PC-3 (cell line): Measurements from ENCODE around the gene PPP4R4. TPM values are rescaled to one million over a fixed set of nuclear protein-coding genes. Genes with fewer than 3 reads are reported as not detected.

ENCODE experiments used
- ATAC-seq: fragments of 200-7000 bp; cut with Tn5 transposase; 2 replicates; pipeline ENCODE4 v1.9.1; 2020; ENCODE audit warnings: mild to moderate bottlenecking, moderate library complexity
- BruUV-seq: library from RNA; stranded (reverse); fragments of 400-500 nt; replicated peaks from 2 replicates; lab custom pipeline; 2021; lab: Mats Ljungman, UMichigan
- CTCF ChIA-PET: fragments of 300-600 bp; sonication (Branson Sonifier 250); formaldehyde crosslinking; loops from one replicate; lab custom pipeline; 2022; ENCODE audit warnings: antibody characterized with exemption; lab: Charles Lee
- POLR2A ChIA-PET: fragments of 300-600 bp; sonication (Branson Sonifier 250); formaldehyde crosslinking; loops from one replicate; lab custom pipeline; 2022; ENCODE audit warnings: antibody characterized with exemption; ENCODE audit not compliant: unreplicated experiment; lab: Charles Lee
- DNase-seq: peaks from one replicate; pipeline ENCODE4 v3.0.0-alpha.2; 2015
- H2AFZ ChIP-seq: fragments of 300-600 bp; sonication (generic); 2 replicates; pipeline ENCODE4 v1.6.0; 2016; ENCODE audit warnings: antibody characterized with exemption, low read length
- H3F3A ChIP-seq: fragments of 300-600 bp; sonication (generic); one replicate; pipeline ENCODE4 v1.6.0; 2017; ENCODE audit warnings: antibody characterized with exemption, low read length, control low read depth, mild to moderate bottlenecking; ENCODE audit not compliant: unreplicated experiment
- H3K27ac ChIP-seq: fragments of 300-600 bp; sonication (generic); 2 replicates; pipeline ENCODE4 v1.5.1; 2016; ENCODE audit warnings: mild to moderate bottlenecking, low read length
- H3K27me3 ChIP-seq: fragments of 300-600 bp; sonication (generic); 2 replicates; pipeline ENCODE4 v1.6.1; 2016; ENCODE audit warnings: low read length, mixed read lengths
- H3K36me3 ChIP-seq: fragments of 300-600 bp; sonication (generic); 2 replicates; pipeline ENCODE4 v1.6.1; 2016; ENCODE audit warnings: low read depth, mixed run types, low read length, mixed read lengths
- H3K4me1 ChIP-seq: fragments of 300-600 bp; sonication (generic); 2 replicates; pipeline ENCODE4 v1.5.1; 2016; ENCODE audit warnings: low read length; ENCODE audit not compliant: insufficient read depth
- H3K4me2 ChIP-seq: fragments of 300-600 bp; sonication (generic); 2 replicates; pipeline ENCODE4 v1.6.0; 2016; ENCODE audit warnings: low read length
- H3K4me3 ChIP-seq: fragments of 300-600 bp; sonication (generic); 2 replicates; pipeline ENCODE4 v1.5.1; 2016; ENCODE audit warnings: mild to moderate bottlenecking, low read length, mixed read lengths
- H3K79me2 ChIP-seq: fragments of 300-600 bp; sonication (generic); 2 replicates; pipeline ENCODE4 v1.6.1; 2017; ENCODE audit warnings: low read length, mixed read lengths
- H3K9ac ChIP-seq: fragments of 300-600 bp; sonication (generic); 2 replicates; pipeline ENCODE4 v1.6.0; 2016; ENCODE audit warnings: mild to moderate bottlenecking, low read length
- H3K9me2 ChIP-seq: fragments of 300-600 bp; sonication (generic); replicated peaks from 2 replicates; pipeline ENCODE4 v1.6.1; 2016; ENCODE audit warnings: mixed run types, low read length, mixed read lengths
- H3K9me3 ChIP-seq: fragments of 300-600 bp; sonication (generic); 2 replicates; pipeline ENCODE4 v1.6.1; 2016; ENCODE audit warnings: low read length, mixed read lengths
- H4K20me1 ChIP-seq: fragments of 300-600 bp; sonication (generic); 2 replicates; pipeline ENCODE4 v1.6.1; 2016; ENCODE audit warnings: low read length, mixed read lengths
- CTCF ChIP-seq: fragments of 300-600 bp; sonication (generic); conservative IDR thresholded peaks from 2 replicates; pipeline ENCODE4 v1.5.1; 2017; ENCODE audit warnings: antibody characterized with exemption, low read depth, mild to moderate bottlenecking, low read length
- EZH2 ChIP-seq: fragments of 300-600 bp; sonication (generic); IDR thresholded peaks from one replicate; pipeline ENCODE4 v1.6.1; 2017; ENCODE audit warnings: antibody characterized with exemption, mild to moderate bottlenecking, low read length; ENCODE audit not compliant: unreplicated experiment
- EZH2phosphoT487 ChIP-seq: fragments of 300-600 bp; sonication (generic); IDR thresholded peaks from 2 replicates; pipeline ENCODE4 v1.6.1; 2018; ENCODE audit warnings: mild to moderate bottlenecking, antibody characterized with exemption, low read length, borderline replicate concordance
- intact Hi-C: fragments of 100-400 bp; cut with micrococcal nuclease; formaldehyde crosslinking; loops from 2 replicates; pipeline ENCODE4 v1.9.0; 2023
- total RNA-seq: library from RNA; depleted of rRNA; stranded (reverse); fragments of >200 nt; gene quantifications from 2 replicates; pipeline ENCODE4 v1.2.3, GENCODE V29; 2014

The PPP4R4 gene
- total RNA-seq, 1 experiment from 2014 or later: 0.11 TPM

GRCh38 chr14:94143239-94143638 lies 30.9 kb upstream of the PPP4R4 start:
- TF ChIP-seq EZH2: no peak
- peak; percentile 56 for TF ChIP-seq CTCF
- no peak for TF ChIP-seq EZH2phosphoT487
- peak; percentile 56; the same call in 1 of the 2 replicates for ATAC-seq
- Histone ChIP-seq H3K9me2 (no peaks in the 10 kb centered on the region), H3F3A (no peaks in the 10 kb centered on the region), H3K4me2 (no peak overlapping the region), H3K79me2 (no peaks in the 10 kb centered on the region), H3K4me3 (no peak overlapping the region), H3K27ac (no peak overlapping the region), H3K4me1 (no peaks in the 10 kb centered on the region), H3K27me3 (0 out of 2 replicates have a peak, but pooled peaks cover 4% of the 10 kb centered on the region), H4K20me1 (no peaks in the 10 kb centered on the region), H2AFZ (no peak overlapping the region), H3K36me3 (no peaks in the 10 kb centered on the region), H3K9me3 (no peaks in the 10 kb centered on the region), H3K9ac (no peak overlapping the region)
- CTCF ChIA-PET: interaction anchor here (0.6 to 0.9 kb wide), 2 partner anchors 11 to 108 kb away, joined by 3 read pairs; no protein-coding TSS in a partner anchor
- BruUV-seq: no TSS peak
- POLR2A ChIA-PET: no interaction called here
- peak; percentile 27 for DNase-seq
- intact Hi-C loops: no loop called here

- Histone ChIP-seq H3K36me3 (no peaks in the 10 kb centered on the region), H3F3A (no peaks in the 10 kb centered on the region), H4K20me1 (no peaks in the 10 kb centered on the region), H3K9ac (no peak overlapping the region), H3K4me1 (no peaks in the 10 kb centered on the region), H3K27me3 (no peaks in the 10 kb centered on the region), H3K27ac (no peak overlapping the region), H3K4me3 (no peak overlapping the region), H3K9me2 (no peaks in the 10 kb centered on the region), H3K9me3 (no peaks in the 10 kb centered on the region), H3K4me2 (no peak overlapping the region), H2AFZ (no peak overlapping the region), H3K79me2 (no peaks in the 10 kb centered on the region)
- intact Hi-C loops: no loop called here
- ChIA-PET POLR2A (no interaction called here), CTCF (interaction anchor here (0.6 kb wide), 1 partner anchor 108 kb away, joined by 3 read pairs; no protein-coding TSS in a partner anchor)
- TF ChIP-seq EZH2phosphoT487: no peak
- TF ChIP-seq EZH2: no peak
- TF ChIP-seq CTCF: no peak
- ATAC-seq (no peak), DNase-seq (no peak)
- no TSS peak for BruUV-seq
These were observed 30.4 kb upstream of the PPP4R4 start for GRCh38 chr14:94143711-94144110.

GRCh38 chr14:94144765-94145164 lies 29.4 kb upstream of the PPP4R4 start:
- H3F3A ChIP-seq: no peaks in the 10 kb centered on the region
- H4K20me1 ChIP-seq: no peaks in the 10 kb centered on the region
- no peak overlapping the region for H2AFZ ChIP-seq
- H3K4me3 ChIP-seq: no peak overlapping the region
- no peak overlapping the region for H3K4me2 ChIP-seq
- H3K9ac ChIP-seq: no peak overlapping the region
- ATAC-seq (no peak), DNase-seq (no peak)
- no peaks in the 10 kb centered on the region for H3K4me1 ChIP-seq
- BruUV-seq: no TSS peak
- no peaks in the 10 kb centered on the region for H3K9me2 ChIP-seq
- no peaks in the 10 kb centered on the region for H3K9me3 ChIP-seq
- intact Hi-C loops: no loop called here
- no peaks in the 10 kb centered on the region for H3K79me2 ChIP-seq
- no peaks in the 10 kb centered on the region for H3K27me3 ChIP-seq
- ChIA-PET CTCF (no interaction called here), POLR2A (no interaction called here)
- H3K27ac ChIP-seq: no peak overlapping the region
- TF ChIP-seq EZH2phosphoT487: no peak
- TF ChIP-seq EZH2: no peak
- H3K36me3 ChIP-seq: no peaks in the 10 kb centered on the region
